ENCODE measurements around the gene PADI6.

- no peak for TF ChIP-seq GATA3 (IDR thresholded peaks at IDR 0.05; ENCODE audit: low read depth, low read length)
- no peak for TF ChIP-seq GATA2 (IDR thresholded peaks at IDR 0.05; ENCODE audit: low read depth, low read length)
These were observed 70.0 kb downstream of the PADI6 start for GRCh38 chr1:17441993-17442357.

Data from SH-SY5Y (cell line).